GM12873 (cell line): ENCODE data around the gene CDC45.

Source experiments
- CTCF ChIP-seq: IDR thresholded peaks from 2 replicates; pipeline ENCODE4 v1.5.1; 2012; ENCODE audit warnings: low read depth, mild to moderate bottlenecking, moderate library complexity, low read length, control low read depth; ENCODE audit not compliant: insufficient read depth; ENCODE audit errors: missing control alignments

The CDC45 gene

GRCh38 chr22:19545935-19546207 lies 66.2 kb downstream of the CDC45 start:
- TF ChIP-seq CTCF = no peak

GRCh38 chr22:19546680-19547079 lies 67.0 kb downstream of the CDC45 start:
- no peak for TF ChIP-seq CTCF

GRCh38 chr22:19547620-19548019 lies 67.9 kb downstream of the CDC45 start:
- no peak for TF ChIP-seq CTCF

- no peak for TF ChIP-seq CTCF
Observed at GRCh38 chr22:19548964-19549363, 69.2 kb downstream of the CDC45 start.

GRCh38 chr22:19549428-19549827 lies 69.7 kb downstream of the CDC45 start:
- TF ChIP-seq CTCF = no peak

GRCh38 chr22:19550382-19550781 lies 70.7 kb downstream of the CDC45 start:
- TF ChIP-seq CTCF = no peak

GRCh38 chr22:19553201-19553600 lies 73.5 kb downstream of the CDC45 start:
- TF ChIP-seq CTCF = no peak
